B cell (primary cell): ENCODE data around the gene ATXN1. TPM values are rescaled to one million over a fixed set of nuclear protein-coding genes. Genes with fewer than 3 reads are reported as not detected.

Experiments
- ATAC-seq: fragments of 200-7000 bp; cut with Tn5 transposase; one replicate; pipeline ENCODE4 v1.10.0; 2021; ENCODE audit warnings: low read depth, mild to moderate bottlenecking, moderate number of reproducible peaks, moderate library complexity
- CTCF ChIA-PET: fragments of 350-600 bp; sonication (Branson Sonifier 250); formaldehyde crosslinking; loops from one replicate; lab custom pipeline; 2021; ENCODE audit warnings: antibody characterized with exemption, inconsistent platforms; lab: Charles Lee
- POLR2A ChIA-PET: fragments of 350-600 bp; sonication (Branson Sonifier 250); formaldehyde crosslinking; loops from one replicate; lab custom pipeline; 2021; ENCODE audit warnings: antibody characterized with exemption; lab: Charles Lee
- DNase-seq: peaks from one replicate; pipeline ENCODE4 v3.0.0; 2013
- H2AFZ ChIP-seq: 2 replicates; pipeline ENCODE4 v1.6.1; 2012; ENCODE audit warnings: mild to moderate bottlenecking, low read depth, low read length; ENCODE audit not compliant: insufficient read depth, poor library complexity, severe bottlenecking
- H3K27ac ChIP-seq, 2 donors: 1 replicate in 1 of 2; 2 replicates in 1 of 2; pipeline ENCODE4 v1.5.1; 2012 to 2013; ENCODE audit warnings: low read length in 2 of 2, mild to moderate bottlenecking in 2 of 2, moderate library complexity in 1 of 2
- H3K27me3 ChIP-seq, 4 experiments: fragments of 200-600 bp in 1 of 4; sonication (generic) in 1 of 4; replicated peaks in 1 of 4; 1 replicate in 2 of 4; 2 replicates in 2 of 4; pipeline versions ENCODE4 v1.6.1 to v1.7.0; 2013 to 2016; ENCODE audit warnings: low read length in 3 of 4, mild to moderate bottlenecking in 2 of 4, mixed read lengths in 1 of 4, moderate library complexity in 1 of 4; ENCODE audit not compliant: insufficient read depth in 4 of 4, control insufficient read depth in 3 of 4; ENCODE audit errors: control extremely low read depth in 1 of 4
- H3K36me3 ChIP-seq, 2 experiments: replicated peaks in 1 of 2; 1 replicate in 1 of 2; 2 replicates in 1 of 2; pipeline versions ENCODE4 v1.6.1 to v1.7.1; 2013; ENCODE audit warnings: low read length in 1 of 2; ENCODE audit not compliant: insufficient read depth in 2 of 2, control insufficient read depth in 1 of 2; ENCODE audit errors: control extremely low read depth in 1 of 2, extremely low read depth in 1 of 2
- H3K4me1 ChIP-seq, 2 donors: fragments of 200-600 bp in 1 of 2; sonication (generic) in 1 of 2; 1 replicate in 1 of 2; 2 replicates in 1 of 2; pipeline versions ENCODE4 v1.5.1 to v1.6.1; 2013 to 2017; ENCODE audit warnings: low read length in 2 of 2; ENCODE audit not compliant: control insufficient read depth in 2 of 2, insufficient read depth in 2 of 2
- H3K4me2 ChIP-seq: replicated peaks from 2 replicates; pipeline ENCODE3; 2012; ENCODE audit warnings: mild to moderate bottlenecking, low read depth, low read length; ENCODE audit not compliant: poor library complexity, severe bottlenecking
- H3K4me3 ChIP-seq, 5 experiments: fragments of 200-600 bp in 1 of 5; sonication (generic) in 1 of 5; 1 replicate in 3 of 5; 2 replicates in 2 of 5; pipeline versions ENCODE4 v1.5.1 to v1.7.0; 2011 to 2016; ENCODE audit warnings: low read length in 4 of 5, mild to moderate bottlenecking in 4 of 5, low read depth in 2 of 5, control low read depth in 1 of 5, moderate library complexity in 1 of 5; ENCODE audit not compliant: insufficient read depth in 1 of 5; ENCODE audit errors: control extremely low read depth in 1 of 5, extremely low read depth in 1 of 5
- H3K79me2 ChIP-seq: fragments of 200-600 bp; sonication (generic); one replicate; pipeline ENCODE4 v1.6.0; 2016; ENCODE audit warnings: low read length; ENCODE audit not compliant: control insufficient read depth, insufficient read depth
- H3K9ac ChIP-seq: fragments of 200-600 bp; sonication (generic); 2 replicates; pipeline ENCODE4 v1.6.1; 2017; ENCODE audit warnings: mild to moderate bottlenecking, low read length, moderate library complexity
- H3K9me3 ChIP-seq, 3 donors: one replicate each; pipeline versions ENCODE4 v1.6.1 to v1.7.1; 2013; ENCODE audit warnings: low read length in 2 of 3; ENCODE audit not compliant: control insufficient read depth in 2 of 3, insufficient read depth in 1 of 3; ENCODE audit errors: control extremely low read depth in 1 of 3
- H4K20me1 ChIP-seq: 2 replicates; pipeline ENCODE4 v1.6.0; 2012; ENCODE audit warnings: mild to moderate bottlenecking, low read length; ENCODE audit not compliant: insufficient read depth, control insufficient read depth, poor library complexity, severe bottlenecking
- H3K27ac Mint-ChIP-seq: one replicate; pipeline ENCODE4 v1.8.0; 2021; ENCODE audit warnings: mixed read lengths
- H3K27me3 Mint-ChIP-seq: one replicate; pipeline ENCODE4 v1.8.0; 2021; ENCODE audit warnings: mixed read lengths
- H3K4me1 Mint-ChIP-seq: one replicate; pipeline ENCODE4 v1.8.0; 2021; ENCODE audit warnings: mixed read lengths
- H3K4me3 Mint-ChIP-seq: one replicate; pipeline ENCODE4 v1.8.0; 2021; ENCODE audit warnings: mixed read lengths
- H3K9me3 Mint-ChIP-seq: one replicate; pipeline ENCODE4 v1.8.0; 2022; ENCODE audit warnings: mixed read lengths; ENCODE audit not compliant: insufficient read depth
- EZH2 ChIP-seq: IDR thresholded peaks from 2 replicates; pipeline ENCODE4 v1.6.1; 2012; ENCODE audit warnings: borderline replicate concordance, low read depth, mild to moderate bottlenecking, moderate library complexity, low read length; ENCODE audit not compliant: insufficient read depth, poor library complexity, severe bottlenecking
- WGBS: methylation state at CpG from one replicate; pipeline ENCODE4 v1.1.5; 2013; ENCODE audit warnings: missing lambda C conversion rate; ENCODE audit not compliant: insufficient coverage; 5-methylcytosine and 5-hydroxymethylcytosine counted together
- intact Hi-C: fragments of 100-400 bp; cut with micrococcal nuclease; formaldehyde crosslinking; loops from one replicate; pipeline ENCODE4 v1.10.0; 2022
- polyA plus RNA-seq: library from polyadenylated mRNA; depleted of rRNA; stranded (reverse); fragments of >200 nt; gene quantifications from 2 replicates; pipeline ENCODE4 v1.2.3, GENCODE V29; 2012
- total RNA-seq, 2 donors: library from RNA; stranded (reverse); fragments of 120-200 nt in 1 of 2; gene quantifications; 1 replicate in 1 of 2; 2 replicates in 1 of 2; pipeline versions ENCODE4 v1.2.3 to v1.2.4, GENCODE V29; 2013 to 2022
- TF ChIP-seq, protein P1 (sequence below): fragments of 200-600 bp; IDR thresholded peaks from one replicate; pipeline ENCODE4 v1.8.0; 2022; ENCODE audit warnings: antibody characterized with exemption, mild to moderate bottlenecking

The ATXN1 gene
- total and polyA plus RNA-seq, 2 donors (not counting 1 experiment from before 2014, with no cell fraction given) = 5.7 to 63.8 TPM

DNA sequence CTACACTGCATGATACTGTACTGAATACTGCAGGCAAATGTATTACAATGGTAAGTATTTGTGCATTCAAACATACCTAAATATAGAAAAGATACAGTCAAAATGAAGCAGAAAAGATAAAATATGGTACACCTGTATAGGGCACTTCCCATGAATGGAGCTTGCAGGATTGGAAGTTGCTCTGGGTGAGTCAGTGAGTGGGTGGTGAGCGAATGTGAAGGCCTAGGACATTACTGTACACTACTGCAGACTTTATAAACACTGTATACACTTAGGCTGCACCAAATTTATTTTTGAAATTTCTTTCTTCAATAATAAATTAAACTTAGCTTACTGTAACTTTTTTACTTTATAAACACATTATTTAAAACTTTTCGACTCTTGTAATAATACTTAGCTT, 213.1 kb downstream of the ATXN1 start:
- CTCF ChIA-PET = no interaction called here
- Mint-ChIP-seq H3K9me3 (no peaks in the 10 kb centered on the region), H3K27me3 (no peaks in the 10 kb centered on the region), H3K4me3 (no peak overlapping the region), H3K4me1 (no peaks in the 10 kb centered on the region), H3K27ac (no peak overlapping the region)
- H3K79me2 ChIP-seq = no peaks in the 10 kb centered on the region
- POLR2A ChIA-PET = no interaction called here
- no peak overlapping the region for H3K4me2 ChIP-seq
- intact Hi-C loops = no loop called here
- no peak overlapping the region for H3K9ac ChIP-seq
- no CpG with 5 or more reads among the region's 2 CpGs for WGBS
- H3K27me3 ChIP-seq = no peaks in the 10 kb centered on the region
- H2AFZ ChIP-seq = no peak overlapping the region
- ATAC-seq (no peak), DNase-seq (no peak)
- H4K20me1 ChIP-seq = no peaks in the 10 kb centered on the region
- H3K4me3 ChIP-seq = no peak overlapping the region
- no peaks in the 10 kb centered on the region for H3K9me3 ChIP-seq
- H3K36me3 ChIP-seq = no peaks in the 10 kb centered on the region
- H3K27ac ChIP-seq = no peak overlapping the region
- TF ChIP-seq EZH2 = no peak
- TF ChIP-seq, protein P1, sequence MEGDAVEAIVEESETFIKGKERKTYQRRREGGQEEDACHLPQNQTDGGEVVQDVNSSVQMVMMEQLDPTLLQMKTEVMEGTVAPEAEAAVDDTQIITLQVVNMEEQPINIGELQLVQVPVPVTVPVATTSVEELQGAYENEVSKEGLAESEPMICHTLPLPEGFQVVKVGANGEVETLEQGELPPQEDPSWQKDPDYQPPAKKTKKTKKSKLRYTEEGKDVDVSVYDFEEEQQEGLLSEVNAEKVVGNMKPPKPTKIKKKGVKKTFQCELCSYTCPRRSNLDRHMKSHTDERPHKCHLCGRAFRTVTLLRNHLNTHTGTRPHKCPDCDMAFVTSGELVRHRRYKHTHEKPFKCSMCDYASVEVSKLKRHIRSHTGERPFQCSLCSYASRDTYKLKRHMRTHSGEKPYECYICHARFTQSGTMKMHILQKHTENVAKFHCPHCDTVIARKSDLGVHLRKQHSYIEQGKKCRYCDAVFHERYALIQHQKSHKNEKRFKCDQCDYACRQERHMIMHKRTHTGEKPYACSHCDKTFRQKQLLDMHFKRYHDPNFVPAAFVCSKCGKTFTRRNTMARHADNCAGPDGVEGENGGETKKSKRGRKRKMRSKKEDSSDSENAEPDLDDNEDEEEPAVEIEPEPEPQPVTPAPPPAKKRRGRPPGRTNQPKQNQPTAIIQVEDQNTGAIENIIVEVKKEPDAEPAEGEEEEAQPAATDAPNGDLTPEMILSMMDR = no peak
- no peaks in the 10 kb centered on the region for H3K4me1 ChIP-seq

DNA sequence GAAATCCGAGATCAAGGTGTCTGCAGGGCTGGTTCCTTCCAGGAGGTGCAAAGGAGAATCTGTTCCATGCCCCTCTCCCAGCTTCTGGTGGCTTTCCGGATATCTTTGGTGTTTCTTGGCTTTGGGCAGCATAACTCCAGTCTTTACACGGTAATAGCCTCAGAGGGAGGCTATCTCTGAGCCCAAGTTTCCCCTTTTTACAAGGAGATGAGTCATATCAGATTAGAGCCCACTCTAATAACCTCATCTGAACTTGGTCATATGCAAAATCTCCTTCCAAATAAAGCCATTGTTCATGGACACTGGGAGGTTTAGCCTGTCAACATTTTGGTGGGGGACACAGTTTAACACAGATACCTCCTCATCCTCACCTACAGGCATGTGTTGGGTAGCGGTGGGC, 213.7 kb downstream of the ATXN1 start:
- 87% methylated on average over 4 of the region's 4 CpGs for WGBS
- POLR2A ChIA-PET = no interaction called here
- no peak overlapping the region for H2AFZ ChIP-seq
- Mint-ChIP-seq H3K27me3 (no peaks in the 10 kb centered on the region), H3K4me1 (no peaks in the 10 kb centered on the region), H3K9me3 (no peaks in the 10 kb centered on the region), H3K4me3 (no peak overlapping the region), H3K27ac (no peak overlapping the region)
- intact Hi-C loops = no loop called here
- no peaks in the 10 kb centered on the region for H3K79me2 ChIP-seq
- H3K36me3 ChIP-seq = no peaks in the 10 kb centered on the region
- no peak for DNase-seq
- no peak overlapping the region for H3K4me3 ChIP-seq
- H4K20me1 ChIP-seq = no peaks in the 10 kb centered on the region
- H3K27me3 ChIP-seq = no peaks in the 10 kb centered on the region
- no peak overlapping the region for H3K27ac ChIP-seq
- H3K9me3 ChIP-seq = no peaks in the 10 kb centered on the region
- no peak overlapping the region for H3K4me2 ChIP-seq
- no peak overlapping the region for H3K9ac ChIP-seq
- CTCF ChIA-PET = no interaction called here
- H3K4me1 ChIP-seq = no peaks in the 10 kb centered on the region
- no peak for ATAC-seq
- TF ChIP-seq, protein P1 = no peak
- no peak for TF ChIP-seq EZH2
